Putamen (tissue), 1 donor: ENCODE data around the gene SIX2.
"Not testable (repeated sequence)": the region's sequence is repeated elsewhere in the genome, so short reads cannot be mapped to it uniquely, and the experiment has no call there.

Experiments used
- DNase-seq: peaks from one replicate; pipeline ENCODE4 v3.0.0-alpha.2; 2016; ENCODE audit warnings: low spot score

Gene SIX2

GRCh38 chr2:45009303-45009927 lies at the start of gene SIX2:
SIX2 (minus strand) TSS chr2:45009452; CDS start chr2:45009110, 342 bp downstream.
- no peak for DNase-seq

- DNase-seq = no peak
Observed at GRCh38 chr2:45055162-45055605, 45.9 kb upstream of the SIX2 start.

- no peak for DNase-seq
Observed at GRCh38 chr2:45053966-45054365, 44.7 kb upstream of the SIX2 start.

GRCh38 chr2:45052388-45052928 lies 43.2 kb upstream of the SIX2 start:
- DNase-seq = no peak

GRCh38 chr2:45049569-45050336 lies 40.5 kb upstream of the SIX2 start:
- no peak for DNase-seq

- no peak for DNase-seq
Observed at GRCh38 chr2:45047301-45047700, 38.0 kb upstream of the SIX2 start.

GRCh38 chr2:45046786-45047185 lies 37.5 kb upstream of the SIX2 start:
- no peak for DNase-seq

GRCh38 chr2:45045706-45046105 lies 36.5 kb upstream of the SIX2 start:
- no peak for DNase-seq

- DNase-seq = no peak
Observed at GRCh38 chr2:45044916-45045315, 35.7 kb upstream of the SIX2 start.

GRCh38 chr2:45043174-45043573 lies 33.9 kb upstream of the SIX2 start:
- DNase-seq = no peak

- no peak for DNase-seq
Observed at GRCh38 chr2:45042401-45042800, 33.1 kb upstream of the SIX2 start.

- DNase-seq = no peak
Observed at GRCh38 chr2:45040786-45041185, 31.5 kb upstream of the SIX2 start.

- DNase-seq = not testable (repeated sequence)
Observed at GRCh38 chr2:45039804-45040203, 30.6 kb upstream of the SIX2 start.

GRCh38 chr2:45038861-45039260 lies 29.6 kb upstream of the SIX2 start:
- DNase-seq = not testable (repeated sequence)

- no peak for DNase-seq
Observed at GRCh38 chr2:45033302-45033701, 24.1 kb upstream of the SIX2 start.

GRCh38 chr2:45031028-45031427 lies 21.8 kb upstream of the SIX2 start:
- DNase-seq = no peak

- no peak for DNase-seq
Observed at GRCh38 chr2:45030553-45030952, 21.3 kb upstream of the SIX2 start.

- DNase-seq = no peak
Observed at GRCh38 chr2:45029215-45029614, 20.0 kb upstream of the SIX2 start.

- DNase-seq = no peak
Observed at GRCh38 chr2:45028276-45028675, 19.0 kb upstream of the SIX2 start.

- DNase-seq = no peak
Observed at GRCh38 chr2:45026924-45027450, 17.7 kb upstream of the SIX2 start.

GRCh38 chr2:45024600-45025291 lies 15.5 kb upstream of the SIX2 start:
- DNase-seq = no peak

GRCh38 chr2:45024097-45024496 lies 14.8 kb upstream of the SIX2 start:
- no peak for DNase-seq
